Umbilical cord (tissue), 2 donors: ENCODE data around the gene G6PC3. TPM values are rescaled to one million over a fixed set of nuclear protein-coding genes. Genes with fewer than 3 reads are reported as not detected.
"Not testable (repeated sequence)": the region's sequence is repeated elsewhere in the genome, so short reads cannot be mapped to it uniquely, and the experiment has no call there.

Experiments used
- DNase-seq: peaks from one replicate; pipeline ENCODE4 v3.0.0-alpha.2; 2015; ENCODE audit warnings: low spot score
- total RNA-seq: library from RNA; depleted of rRNA; stranded (reverse); fragments of >200 nt; gene quantifications from one replicate; pipeline ENCODE4 v1.2.3, GENCODE V29; 2014; ENCODE audit warnings: low replicate concordance; ENCODE audit not compliant: insufficient read depth

The G6PC3 gene
- total RNA-seq, 1 donor from 2014 or later = 3.6 TPM

GRCh38 chr17:44105941-44106340 lies 35.4 kb downstream of the G6PC3 start:
- DNase-seq = no peak

DNA sequence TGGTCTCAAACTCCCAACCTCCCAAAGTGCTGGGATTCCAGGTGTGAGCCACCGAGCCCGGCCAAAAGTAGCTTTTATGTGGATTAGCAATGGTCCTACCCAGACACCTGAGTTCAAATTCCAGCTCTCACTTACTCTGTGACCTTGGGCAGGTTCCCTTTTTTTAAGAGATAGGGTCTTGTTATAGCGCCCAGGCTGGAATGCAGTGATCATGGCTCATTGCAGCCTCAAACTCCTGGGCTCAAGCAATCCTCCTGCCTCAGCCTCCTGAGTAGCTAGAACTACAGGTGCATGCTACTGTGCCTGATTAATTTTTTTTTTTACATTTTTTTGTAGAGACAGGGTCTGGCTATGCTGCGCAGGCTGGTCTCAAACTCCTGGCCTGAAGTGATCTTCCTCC lies 36.3 kb downstream of the G6PC3 start:
- DNase-seq = no peak

DNA sequence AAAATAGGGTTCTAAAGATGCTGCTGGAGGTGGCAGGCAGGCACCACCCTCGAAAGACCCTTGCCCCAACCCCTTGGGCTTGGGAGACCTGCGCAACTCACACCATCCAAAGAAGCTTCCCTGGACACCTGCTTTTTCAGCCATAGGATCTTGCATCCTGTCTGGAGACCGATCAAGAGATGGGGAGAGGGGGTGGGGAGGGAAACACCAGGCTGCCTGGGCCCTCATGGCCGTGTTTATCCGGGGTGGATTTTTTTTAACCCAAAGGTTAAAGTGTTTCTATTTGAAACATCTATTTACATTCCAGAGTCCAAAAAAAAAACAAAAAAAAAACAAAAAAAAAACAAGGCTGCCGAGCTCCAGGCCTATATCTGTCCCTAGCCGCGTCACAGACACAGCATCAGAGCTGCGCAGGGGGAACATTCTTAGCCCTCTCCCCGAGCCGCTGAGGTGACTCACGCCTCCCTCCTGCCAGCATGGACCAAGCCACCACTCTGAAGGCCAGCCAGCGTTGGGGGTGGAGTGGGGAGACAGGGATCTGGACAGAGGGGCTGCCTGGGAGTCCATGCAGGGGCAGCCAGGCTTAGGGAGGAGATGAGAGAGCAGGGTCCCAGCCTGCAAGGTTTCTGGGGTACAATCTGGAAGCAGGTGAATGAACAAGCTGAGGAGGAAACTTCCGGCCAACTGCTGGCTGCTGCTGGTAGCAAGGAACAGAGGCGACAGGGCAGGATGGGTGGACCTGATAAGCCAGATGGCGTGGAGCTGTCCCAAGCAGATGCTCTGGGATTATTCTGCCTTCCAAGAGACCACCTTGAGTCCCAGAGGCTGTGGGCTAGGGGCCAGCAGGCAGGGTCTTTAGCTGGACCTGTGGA lies 38.1 kb downstream of the G6PC3 start:
- DNase-seq = peak; percentile 84

- no peak for DNase-seq
Observed at GRCh38 chr17:44109312-44109630, 38.7 kb downstream of the G6PC3 start.

DNA sequence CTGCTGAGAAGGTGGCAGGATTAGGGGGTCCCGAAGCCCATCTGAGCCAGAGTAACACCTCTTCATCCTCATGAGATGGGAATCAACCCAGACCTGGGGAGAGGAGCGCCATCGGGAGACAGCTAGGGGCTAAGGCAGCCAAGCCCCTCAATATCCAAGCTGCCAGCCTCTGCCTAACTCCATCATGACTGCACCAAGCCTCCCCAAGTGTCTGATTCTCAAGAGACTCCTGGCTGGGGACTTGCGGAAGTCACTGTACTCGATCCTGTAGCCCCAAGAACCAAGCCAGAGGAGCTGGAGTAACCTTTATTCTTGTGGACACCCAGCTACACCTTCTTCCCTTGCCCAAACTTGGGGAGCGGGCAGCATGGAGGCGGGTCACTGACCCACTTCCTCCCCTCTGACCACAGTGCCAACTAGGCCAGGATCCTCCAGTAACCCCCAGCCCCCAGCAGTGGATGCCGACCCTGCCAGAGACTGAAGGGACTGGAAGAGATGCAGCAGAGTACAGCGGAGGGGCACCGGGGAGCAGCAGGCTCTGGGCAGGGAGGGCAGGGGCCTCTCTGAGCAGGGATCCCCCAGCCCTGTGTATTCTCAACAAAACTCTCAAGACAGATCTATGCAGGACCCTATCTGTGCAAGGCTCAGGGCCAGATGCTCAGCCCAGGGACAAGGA lies 39.6 kb downstream of the G6PC3 start:
- DNase-seq = no peak

DNA sequence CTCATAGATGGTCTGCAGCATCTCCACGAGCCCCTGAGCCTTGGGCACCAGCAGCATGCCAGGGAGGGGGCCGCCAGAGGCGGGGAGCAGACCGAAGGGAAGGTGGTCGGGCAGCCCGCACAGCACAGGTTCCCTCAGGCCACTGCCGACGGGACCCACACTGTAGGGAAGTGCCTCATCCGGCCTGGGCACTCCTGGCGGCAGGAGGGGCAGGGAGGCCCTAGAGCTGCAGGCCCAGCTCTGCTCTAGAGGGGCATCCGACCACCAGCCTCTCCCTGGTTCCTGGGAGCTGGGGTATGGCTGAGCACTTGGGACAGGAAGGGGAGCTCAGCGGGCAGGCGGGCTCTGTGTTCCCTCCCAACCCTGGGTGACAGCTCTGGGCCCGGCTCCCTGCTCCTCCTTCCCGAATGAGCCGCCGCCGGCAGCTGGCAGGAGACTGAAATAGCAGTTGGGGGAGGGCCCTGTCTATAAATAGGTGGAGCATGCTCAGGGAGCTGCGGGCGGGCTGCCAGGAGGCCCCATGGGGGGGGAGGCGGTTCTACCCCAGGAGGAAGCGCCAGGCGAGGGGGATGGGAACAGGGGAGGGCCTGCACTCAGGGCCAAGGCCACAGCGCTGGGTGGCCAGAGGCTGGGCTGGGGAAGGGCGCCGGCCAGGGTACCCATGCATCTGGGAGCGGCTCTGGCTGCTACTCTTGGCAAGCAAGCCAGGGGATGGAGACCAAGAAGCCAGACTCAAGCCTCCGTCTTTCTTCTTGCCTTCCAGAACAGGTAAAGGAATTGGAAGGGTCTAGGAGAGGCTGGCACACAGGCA lies 40.5 kb downstream of the G6PC3 start:
- DNase-seq = peak; percentile 97

DNA sequence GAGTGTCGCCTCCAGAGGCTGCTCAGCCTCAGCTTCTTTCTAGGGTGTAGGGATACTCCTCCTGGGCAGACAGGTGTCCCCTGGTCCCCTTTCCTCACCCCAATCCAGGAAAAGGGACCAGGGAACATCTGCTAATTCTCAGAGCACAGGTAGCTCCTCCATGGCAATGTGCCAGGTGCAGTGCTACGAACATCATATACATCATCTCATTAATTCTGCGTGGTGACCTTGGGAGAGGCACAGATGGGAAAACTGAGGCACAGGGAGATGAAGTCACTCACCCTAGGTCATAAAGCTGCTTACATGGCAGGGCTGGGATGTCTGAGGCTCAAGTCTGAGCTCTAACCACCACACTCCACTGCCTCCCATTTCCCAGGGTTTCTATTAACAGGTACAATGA lies 41.2 kb downstream of the G6PC3 start:
- DNase-seq = no peak

GRCh38 chr17:44112284-44113280 lies 42.0 kb downstream of the G6PC3 start:
- no peak for DNase-seq

DNA sequence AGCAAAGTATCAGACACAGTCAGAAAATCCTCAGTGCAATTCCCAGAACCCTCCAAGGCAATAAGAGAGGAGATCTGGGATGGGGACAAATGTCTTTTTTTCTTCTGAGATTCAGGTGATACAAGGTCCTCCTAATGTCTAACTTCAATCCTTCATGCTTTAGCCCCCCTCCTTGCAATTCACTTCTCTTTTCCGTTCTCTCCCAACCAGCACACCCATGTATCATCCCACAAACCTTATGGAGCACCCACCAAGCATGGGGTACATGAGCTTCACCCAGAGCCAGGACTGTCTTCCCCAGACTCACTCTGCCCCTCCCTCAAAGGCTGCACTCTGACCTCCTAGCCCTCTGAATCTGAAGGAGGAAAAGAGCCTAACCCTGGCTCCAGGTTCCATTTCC lies 42.8 kb downstream of the G6PC3 start:
- no peak for DNase-seq

DNA sequence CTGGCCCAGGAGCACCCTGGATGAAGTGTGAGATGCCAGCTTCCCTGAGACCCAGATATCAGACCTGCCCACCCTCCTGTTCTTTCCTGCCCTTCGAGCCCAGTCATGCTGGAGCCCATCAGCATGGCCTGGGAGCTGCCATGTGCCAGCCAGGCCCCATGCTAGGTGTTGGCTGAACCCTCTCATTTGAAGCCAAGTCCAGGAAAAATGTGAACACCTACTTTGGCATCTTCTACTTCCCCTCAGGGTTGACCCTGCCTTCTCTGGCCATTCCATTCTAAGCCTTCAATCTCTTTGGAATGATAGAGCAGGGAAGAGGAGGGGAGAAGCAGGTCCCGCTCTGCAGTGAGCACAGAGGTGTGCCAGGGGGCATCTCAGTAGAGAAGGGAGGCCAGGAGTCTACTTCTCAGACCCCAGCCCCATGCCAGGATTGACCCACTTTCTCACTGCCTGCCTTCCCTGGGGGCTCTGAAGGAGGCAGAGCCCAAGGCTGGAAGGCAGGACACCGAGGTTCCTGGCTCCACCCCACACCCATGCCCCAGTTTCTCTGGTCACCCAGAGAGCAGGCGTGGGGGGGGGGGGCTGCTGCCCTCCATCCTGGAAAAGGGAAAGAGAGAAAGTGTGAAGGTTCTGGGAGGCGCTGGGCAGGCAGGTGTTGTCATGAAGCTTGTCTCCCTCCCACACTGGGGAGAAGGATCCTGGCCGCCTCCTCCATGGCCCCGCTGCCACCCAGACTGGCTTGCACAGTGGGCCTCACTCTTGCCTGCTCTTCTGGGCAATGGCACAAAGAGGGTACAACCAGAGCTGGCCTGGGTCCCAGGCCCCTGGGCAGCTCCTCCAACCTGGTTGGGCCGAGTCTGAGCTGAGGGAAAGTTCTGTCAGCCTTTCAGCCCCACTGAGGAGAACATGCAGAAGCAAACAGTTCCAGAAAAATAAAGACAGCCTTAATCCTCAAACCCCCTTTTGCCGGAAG lies 43.6 kb downstream of the G6PC3 start:
- DNase-seq = no peak

DNA sequence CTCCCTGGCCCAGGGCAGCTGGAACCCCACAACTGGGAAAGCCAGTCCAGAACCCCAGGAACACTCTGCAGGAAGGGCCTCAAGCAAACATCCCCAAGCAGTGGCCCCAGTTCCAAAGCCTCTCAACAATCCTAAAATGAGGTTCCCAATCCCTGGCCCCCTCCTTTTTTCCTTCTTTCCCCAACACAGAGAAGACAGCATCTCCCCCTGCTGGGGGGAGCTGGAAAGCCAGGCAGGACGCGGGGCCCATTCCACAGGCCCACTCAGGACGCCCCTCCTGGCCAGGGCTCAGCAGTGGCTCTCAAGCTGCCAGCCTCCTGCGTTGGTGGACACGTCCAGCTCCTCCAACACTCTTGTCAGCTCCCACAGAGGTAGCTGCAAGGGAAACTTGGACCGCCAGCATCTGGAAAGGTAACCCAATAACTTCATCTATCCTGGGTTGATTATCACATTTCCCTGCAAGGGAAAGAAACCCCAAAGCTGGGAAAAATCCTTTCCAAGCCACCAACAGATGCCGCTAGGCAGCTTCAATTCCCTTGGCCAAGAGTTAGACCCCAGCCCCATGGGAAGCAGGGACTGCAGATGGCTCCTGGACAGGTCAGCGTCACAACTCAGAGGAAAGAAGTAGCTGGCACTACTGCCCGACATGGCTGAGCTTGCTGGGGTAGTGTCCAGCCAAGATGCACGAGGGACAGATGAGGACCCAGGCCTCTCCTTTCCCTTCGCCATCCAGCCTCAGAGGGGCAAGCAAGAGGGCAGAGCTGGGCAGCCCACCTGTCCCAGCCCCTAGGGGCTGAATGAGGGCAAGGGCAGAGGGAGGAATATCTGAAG lies 45.3 kb downstream of the G6PC3 start:
- DNase-seq = no peak

DNA sequence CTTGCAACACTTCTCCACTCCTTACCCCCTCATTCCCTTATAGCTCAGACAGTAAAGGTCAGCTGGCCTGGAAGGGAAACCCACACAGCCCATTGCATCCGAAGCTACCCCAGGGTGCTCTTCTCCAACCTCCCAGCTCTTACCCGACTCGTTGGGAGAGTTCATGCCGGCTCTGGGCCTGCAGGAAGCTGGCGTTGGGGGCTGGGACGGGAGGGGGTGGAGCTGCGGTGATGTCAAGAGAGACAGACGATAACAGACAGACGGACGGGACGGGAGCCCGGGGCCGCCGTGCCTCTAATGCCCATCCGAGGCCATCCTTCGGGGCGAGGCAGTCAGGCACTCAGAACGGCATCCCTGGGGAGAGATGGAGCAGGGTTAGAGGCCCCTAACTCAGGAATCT lies 46.8 kb downstream of the G6PC3 start:
- no peak for DNase-seq

DNA sequence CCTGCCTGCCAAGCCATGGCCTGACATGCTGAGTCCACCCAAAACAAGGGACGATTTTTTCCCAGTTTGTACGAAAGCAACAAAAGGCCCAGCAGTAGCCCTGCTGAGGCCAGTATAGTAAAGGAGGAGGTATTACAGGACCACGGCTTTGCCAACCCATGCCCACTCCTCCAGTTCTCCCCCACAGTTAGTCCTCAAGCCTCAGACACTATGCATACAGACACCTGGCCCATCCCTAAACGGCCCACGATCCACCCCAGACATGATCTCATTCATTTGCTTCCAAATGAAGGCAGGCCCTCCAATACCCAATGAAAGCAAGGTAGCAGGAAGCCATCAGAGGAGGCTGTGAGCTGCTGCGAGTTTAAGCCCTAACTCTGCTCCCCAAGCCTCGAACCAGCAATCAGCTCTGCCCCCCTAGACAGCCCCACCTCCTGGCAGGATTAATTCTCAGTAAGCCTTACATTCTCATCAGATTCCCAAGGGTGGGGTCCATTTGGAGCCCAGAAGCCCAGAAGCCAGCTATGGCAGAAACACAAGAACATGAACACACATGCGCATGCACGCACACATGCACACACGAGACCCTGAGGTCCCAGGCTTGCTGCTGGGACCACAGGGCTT lies 48.0 kb downstream of the G6PC3 start:
- DNase-seq = no peak

DNA sequence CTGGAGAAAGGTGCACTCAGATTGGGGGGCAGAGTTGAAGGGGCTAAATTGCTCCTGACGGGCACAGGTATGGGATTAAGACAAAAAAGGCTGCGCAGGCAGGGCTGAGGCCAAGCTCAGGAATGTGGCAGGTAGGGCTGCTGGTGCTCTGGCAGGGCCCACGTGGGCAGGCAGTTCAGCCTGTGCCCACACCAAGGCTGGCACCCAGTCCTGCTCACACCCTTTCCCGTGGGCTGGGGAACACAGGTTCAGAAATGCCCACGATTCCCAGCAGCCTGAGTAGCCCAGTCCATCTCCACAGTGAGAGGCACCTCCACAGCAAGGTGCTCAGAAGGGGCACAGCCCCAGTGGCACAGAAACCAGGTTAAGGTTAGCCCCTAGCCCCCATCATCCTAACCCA lies 48.5 kb downstream of the G6PC3 start:
- DNase-seq = no peak

GRCh38 chr17:44119798-44120197 lies 49.3 kb downstream of the G6PC3 start:
- DNase-seq = no peak

- DNase-seq = not testable (repeated sequence)
Observed at GRCh38 chr17:44120281-44120680, 49.7 kb downstream of the G6PC3 start.

GRCh38 chr17:44120851-44121605 lies 50.5 kb downstream of the G6PC3 start:
- no peak for DNase-seq
